H1 (cell line): ENCODE data around the gene ACAD10. TPM values are rescaled to one million over a fixed set of nuclear protein-coding genes. Genes with fewer than 3 reads are reported as not detected.

Experiments
- CTCF ChIA-PET: fragments of 300-600 bp; sonication (Branson Sonifier 250); formaldehyde crosslinking; loops from one replicate; lab custom pipeline; 2021; ENCODE audit not compliant: partially characterized antibody; lab: Charles Lee
- POLR2A ChIA-PET: fragments of 300-600 bp; sonication (Branson Sonifier 250); formaldehyde crosslinking; loops from one replicate; lab custom pipeline; 2021; ENCODE audit warnings: inconsistent platforms; ENCODE audit not compliant: partially characterized antibody; lab: Charles Lee
- DNase-seq, 2 experiments: peaks; one replicate each; pipeline versions ENCODE4 v3.0.0 to v3.0.0-alpha.2; 2010 to 2022; ENCODE audit warnings: low spot score in 2 of 2, low read depth in 1 of 2, mixed read lengths in 1 of 2
- FAIRE-seq: peaks from 2 replicates; lab custom pipeline; 2011; peaks lifted over from hg19 to GRCh38; lab: Jason Lieb, UNC
- H2AFZ ChIP-seq: 2 replicates; pipeline ENCODE4 v1.8.1; 2012; ENCODE audit warnings: low read length, inconsistent platforms
- H2AK5ac ChIP-seq: 2 replicates; pipeline ENCODE4 v1.6.1; 2013; ENCODE audit warnings: low read depth, low read length
- H2BK120ac ChIP-seq: replicated peaks from 2 replicates; pipeline ENCODE3; 2013; ENCODE audit warnings: low read depth, low read length, inconsistent platforms
- H2BK12ac ChIP-seq: 2 replicates; pipeline ENCODE4 v1.6.1; 2013; ENCODE audit warnings: low read depth, low read length
- H2BK15ac ChIP-seq: 2 replicates; pipeline ENCODE4 v1.6.1; 2013; ENCODE audit warnings: low read length
- H2BK20ac ChIP-seq: 2 replicates; pipeline ENCODE4 v1.6.1; 2013; ENCODE audit warnings: low read length
- H2BK5ac ChIP-seq: 2 replicates; pipeline ENCODE4 v1.6.1; 2013; ENCODE audit warnings: low read depth, low read length
- H3K14ac ChIP-seq: 2 replicates; pipeline ENCODE4 v1.6.1; 2013; ENCODE audit warnings: inconsistent platforms; ENCODE audit not compliant: insufficient read length
- H3K18ac ChIP-seq: 2 replicates; pipeline ENCODE4 v1.6.1; 2013; ENCODE audit warnings: low read length; ENCODE audit errors: extremely low read depth
- H3K23ac ChIP-seq: 2 replicates; pipeline ENCODE4 v1.6.1; 2013; ENCODE audit warnings: inconsistent platforms; ENCODE audit not compliant: insufficient read length
- H3K23me2 ChIP-seq: 2 replicates; pipeline ENCODE4 v1.6.1; 2013; ENCODE audit warnings: low read depth, low read length
- H3K27ac ChIP-seq: 2 replicates; pipeline ENCODE4 v1.6.1; 2011; ENCODE audit warnings: low read depth, low read length, inconsistent platforms
- H3K27me3 ChIP-seq, 4 experiments: replicated peaks in 1 of 4; 1 replicate in 1 of 4; 2 replicates in 3 of 4; pipeline versions ENCODE4 v1.6.1 to v1.8.1; 2011 to 2013; ENCODE audit warnings: low read length in 3 of 4, mild to moderate bottlenecking in 3 of 4, inconsistent platforms in 2 of 4, mixed read lengths in 2 of 4, moderate library complexity in 1 of 4; ENCODE audit not compliant: control insufficient read depth in 3 of 4, insufficient read depth in 3 of 4; ENCODE audit errors: extremely low read depth in 1 of 4
- H3K36me3 ChIP-seq, 4 experiments: 2 replicates each; pipeline versions ENCODE4 v1.6.1 to v1.8.1; 2011 to 2013; ENCODE audit warnings: mild to moderate bottlenecking in 4 of 4, low read length in 3 of 4, moderate library complexity in 2 of 4, control low read depth in 1 of 4, inconsistent platforms in 1 of 4; ENCODE audit not compliant: insufficient read depth in 4 of 4, control insufficient read depth in 2 of 4
- H3K4ac ChIP-seq: replicated peaks from 2 replicates; pipeline ENCODE3; 2013; ENCODE audit warnings: low read length, low read depth, mixed read lengths, inconsistent platforms; ENCODE audit not compliant: insufficient read length
- H3K4me1 ChIP-seq, 4 experiments: replicated peaks in 1 of 4; 1 replicate in 1 of 4; 2 replicates in 3 of 4; pipeline versions ENCODE4 v1.6.1 to v1.8.1; 2011 to 2013; ENCODE audit warnings: low read length in 3 of 4, inconsistent platforms in 2 of 4, mixed read lengths in 1 of 4; ENCODE audit not compliant: insufficient read depth in 4 of 4, control insufficient read depth in 3 of 4
- H3K4me2 ChIP-seq, 2 experiments: 2 replicates each; pipeline versions ENCODE4 v1.6.1 to v1.8.1; 2011 to 2013; ENCODE audit warnings: low read depth in 2 of 2, low read length in 2 of 2, control low read depth in 1 of 2, inconsistent platforms in 1 of 2, mild to moderate bottlenecking in 1 of 2; ENCODE audit not compliant: insufficient read depth in 1 of 2
- H3K4me3 ChIP-seq, 4 experiments: fragments of 200-600, 300-600 bp in 1 of 4; sonication (generic), shearing (Covaris generic), sonication (Bioruptor Twin) in 1 of 4; 2 replicates each; pipeline versions ENCODE4 v1.5.1 to v1.8.1; 2011 to 2016; ENCODE audit warnings: low read length in 4 of 4, low read depth in 3 of 4, control low read depth in 2 of 4, inconsistent platforms in 2 of 4, mild to moderate bottlenecking in 2 of 4, mixed read lengths in 1 of 4, moderate library complexity in 1 of 4; ENCODE audit not compliant: insufficient read depth in 2 of 4; ENCODE audit errors: extremely low read depth in 1 of 4
- H3K56ac ChIP-seq: replicated peaks from 2 replicates; pipeline ENCODE3; 2013; ENCODE audit warnings: low read depth, mild to moderate bottlenecking, mixed read lengths, low read length, inconsistent platforms; ENCODE audit not compliant: insufficient read length
- H3K79me1 ChIP-seq: 2 replicates; pipeline ENCODE4 v1.6.1; 2013; ENCODE audit warnings: low read depth, low read length, control low read depth
- H3K79me2 ChIP-seq, 2 experiments: 2 replicates each; pipeline versions ENCODE4 v1.6.1 to v1.8.1; 2012 to 2013; ENCODE audit warnings: low read length in 2 of 2, mild to moderate bottlenecking in 2 of 2, inconsistent platforms in 1 of 2; ENCODE audit not compliant: insufficient read depth in 2 of 2, control insufficient read depth in 1 of 2
- H3K9ac ChIP-seq, 4 experiments: replicated peaks in 1 of 4; 1 replicate in 1 of 4; 2 replicates in 3 of 4; pipeline versions ENCODE4 v1.6.1 to v1.8.1; 2011 to 2013; ENCODE audit warnings: low read depth in 3 of 4, low read length in 3 of 4, control low read depth in 2 of 4, mild to moderate bottlenecking in 2 of 4, moderate library complexity in 2 of 4, inconsistent platforms in 1 of 4; ENCODE audit errors: extremely low read depth in 1 of 4
- H3K9me3 ChIP-seq, 2 experiments: 2 replicates each; pipeline versions ENCODE4 v1.6.1 to v1.8.1; 2012 to 2013; ENCODE audit warnings: mild to moderate bottlenecking in 2 of 2, moderate library complexity in 2 of 2, control low read depth in 1 of 2, inconsistent platforms in 1 of 2, low read depth in 1 of 2, low read length in 1 of 2, mixed read lengths in 1 of 2; ENCODE audit not compliant: insufficient read depth in 2 of 2
- H4K20me1 ChIP-seq, 2 experiments: replicated peaks in 1 of 2; 2 replicates each; pipeline versions ENCODE3 to v1.8.1; 2011 to 2013; ENCODE audit warnings: inconsistent platforms in 2 of 2, low read length in 2 of 2, mild to moderate bottlenecking in 1 of 2; ENCODE audit not compliant: insufficient read depth in 2 of 2, control insufficient read depth in 1 of 2
- H4K5ac ChIP-seq: 2 replicates; pipeline ENCODE4 v1.6.1; 2013; ENCODE audit warnings: low read length, low read depth, mixed read lengths, inconsistent platforms; ENCODE audit not compliant: insufficient read length
- H4K8ac ChIP-seq: 2 replicates; pipeline ENCODE4 v1.8.0; 2013; ENCODE audit warnings: mild to moderate bottlenecking, moderate library complexity, low read length, inconsistent platforms; ENCODE audit not compliant: insufficient read depth; ENCODE audit errors: extremely low read depth
- H4K91ac ChIP-seq: replicated peaks from 2 replicates; pipeline ENCODE3; 2013; ENCODE audit warnings: low read length, mixed read lengths, inconsistent platforms; ENCODE audit not compliant: insufficient read length
- CEBPB ChIP-seq: IDR thresholded peaks from 2 replicates; pipeline ENCODE4 v1.6.1; 2012; ENCODE audit warnings: low read depth, low read length
- KDM1A ChIP-seq: fragments of 200-600, 300-600 bp; sonication (generic); IDR thresholded peaks from 2 replicates; pipeline ENCODE4 v1.7.1; 2016; ENCODE audit warnings: mild to moderate bottlenecking, low read length, borderline replicate concordance
- TAF1 ChIP-seq: IDR thresholded peaks from 2 replicates; pipeline ENCODE4 v1.6.1; 2011; ENCODE audit warnings: mild to moderate bottlenecking, low read depth, low read length
- TBP ChIP-seq: IDR thresholded peaks from 2 replicates; pipeline ENCODE4 v1.6.1; 2011; ENCODE audit warnings: low read depth, low read length, improper control_type of control experiment
- WGBS, 2 experiments: shearing (Covaris generic) in 1 of 2; methylation state at CpG; one replicate each; pipeline versions ENCODE4 v1.1.6 to v1.1.7; 2013 to 2015; ENCODE audit warnings: low lambda C conversion rate in 2 of 2, mixed read lengths in 2 of 2, inconsistent platforms in 1 of 2, low coverage in 1 of 2, missing lambda C conversion rate in 1 of 2; ENCODE audit not compliant: insufficient replicate concordance in 2 of 2, insufficient coverage in 1 of 2, insufficient read length in 1 of 2; ENCODE audit errors: extremely low coverage in 1 of 2, missing lambda C conversion rate in 1 of 2; 5-methylcytosine and 5-hydroxymethylcytosine counted together
- polyA plus RNA-seq, 7 experiments: library from polyadenylated mRNA; depleted of rRNA in 3 of 7; stranded (reverse) in 5 of 7; unstranded in 2 of 7; fragments of >200 nt in 5 of 7; fragments of 200-250 nt in 2 of 7; gene quantifications; 1 replicate in 5 of 7; 2 replicates in 1 of 7; 4 replicates in 1 of 7; pipeline versions ENCODE4 v1.2.1 to v1.2.3, GENCODE V29; 2011 to 2013; ENCODE audit warnings: missing spikeins in 2 of 7, mixed read lengths in 2 of 7
- total RNA-seq: library from RNA; stranded (reverse); fragmentation: NEBNext Ultra II Directional; extraction: Animal tissue kit (Norgen Biotek cat#: 25700); gene quantifications from 2 replicates; pipeline ENCODE4 v1.2.1, GENCODE V29; 2021

Gene ACAD10
- total and polyA plus RNA-seq, 2 of the 8 experiments (the other 6 are each of a cell fraction or from before 2014, with no cell fraction given): 17.3 to 23.3 TPM

- POLR2A ChIA-PET: interaction anchor here (1.3 to 1.5 kb wide), 2 partner anchors 11 to 136 kb away, joined by 3 to 4 read pairs; partner anchors contain the start of gene MAPKAPK5
Measured at GRCh38 chr12:111705672-111706071, 19.8 kb downstream of the ACAD10 start.

More at GRCh38 chr12:111705672-111706071, 19.8 kb downstream of the ACAD10 start:
- Histone ChIP-seq H3K23ac (no peak overlapping the region), H3K56ac (no peak overlapping the region), H2AFZ (no peak overlapping the region), H2BK5ac (no peak overlapping the region), H3K79me1 (no peaks in the 10 kb centered on the region), H3K18ac (no peak overlapping the region), H3K36me3 (peaks cover 0 to 32% (median 14%) of the 10 kb centered on the region in 4 experiments; a peak in 5 of 8 replicates), H4K91ac (no peak overlapping the region), H2BK20ac (no peak overlapping the region), H3K27ac (no peak overlapping the region), H3K9ac (no peak overlapping the region), H2AK5ac (no peak overlapping the region), H3K4me1 (no peaks in the 10 kb centered on the region), H3K79me2 (no peaks in the 10 kb centered on the region), H3K14ac (no peak overlapping the region), H4K20me1 (no peaks in the 10 kb centered on the region), H3K4me2 (no peak overlapping the region), H3K23me2 (no peaks in the 10 kb centered on the region), H2BK120ac (no peak overlapping the region), H4K8ac (no peak overlapping the region), H2BK15ac (no peak overlapping the region), H3K4ac (no peak overlapping the region), H3K9me3 (no peaks in the 10 kb centered on the region), H4K5ac (no peak overlapping the region), H3K4me3 (no peak overlapping the region), H3K27me3 (no peaks in the 10 kb centered on the region), H2BK12ac (no peak overlapping the region)
- WGBS, 2 experiments: 93% methylated on average over 5 of the region's 5 CpGs; no CpG with 5 or more reads in 1 of the 2 experiments
- TF ChIP-seq TBP: no peak
- no peak for TF ChIP-seq KDM1A
- TF ChIP-seq TAF1: no peak
- no peak for TF ChIP-seq CEBPB
- no peak for FAIRE-seq
- CTCF ChIA-PET: interaction anchor here (0.6 to 1.7 kb wide), 2 partner anchors 13 to 219 kb away, joined by 3 read pairs; no protein-coding TSS in a partner anchor
- no peak for DNase-seq
